GM18870 (cell line): ENCODE measurements around the gene ETS2.
"Not testable (repeated sequence)": the region's sequence is repeated elsewhere in the genome, so short reads cannot be mapped to it uniquely, and the experiment has no call there.

Experiments used
- ATAC-seq: cut with Tn5 transposase; IDR thresholded peaks from one replicate; pipeline ENCODE4 v1.9.1; 2021; ENCODE audit warnings: moderate library complexity; ENCODE audit not compliant: unreplicated experiment

Gene ETS2

GRCh38 chr21:38815060-38815405 lies 9.3 kb downstream of the ETS2 start:
- ATAC-seq = no peak

GRCh38 chr21:38816400-38816977 lies 10.8 kb downstream of the ETS2 start:
- no peak for ATAC-seq

- no peak for ATAC-seq
Observed at GRCh38 chr21:38817371-38818324, 11.9 kb downstream of the ETS2 start.

GRCh38 chr21:38818325-38818723 lies 12.6 kb downstream of the ETS2 start:
- no peak for ATAC-seq

GRCh38 chr21:38819051-38819718 lies 13.5 kb downstream of the ETS2 start:
- no peak for ATAC-seq

GRCh38 chr21:38819719-38820159 lies 14.0 kb downstream of the ETS2 start:
- ATAC-seq = no peak

GRCh38 chr21:38820471-38821239 lies 14.9 kb downstream of the ETS2 start:
- no peak for ATAC-seq

DNA sequence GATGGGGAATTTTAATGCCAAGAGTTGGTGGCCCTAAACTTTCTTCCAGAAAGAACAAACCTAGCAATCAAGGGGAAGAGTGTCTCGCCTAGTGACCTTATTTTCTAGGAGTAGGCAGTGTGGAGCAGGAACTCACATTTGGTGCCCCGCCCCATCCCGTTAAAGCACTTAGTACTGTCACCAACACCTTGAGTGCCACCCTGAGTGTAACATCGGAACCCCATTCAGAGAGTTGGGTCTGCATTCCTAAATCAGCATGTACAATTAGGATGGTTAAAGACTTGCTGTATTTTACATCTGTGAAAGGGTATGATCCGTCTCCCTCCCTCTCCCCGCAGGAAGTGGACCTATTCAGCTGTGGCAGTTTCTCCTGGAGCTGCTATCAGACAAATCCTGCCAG lies 15.5 kb downstream of the ETS2 start:
- ATAC-seq = no peak

GRCh38 chr21:38821959-38822682 lies 16.4 kb downstream of the ETS2 start:
- no peak for ATAC-seq

- no peak for ATAC-seq
Observed at GRCh38 chr21:38822778-38823238, 17.1 kb downstream of the ETS2 start.

- no peak for ATAC-seq
Observed at GRCh38 chr21:38823737-38824123, 18.0 kb downstream of the ETS2 start.

DNA sequence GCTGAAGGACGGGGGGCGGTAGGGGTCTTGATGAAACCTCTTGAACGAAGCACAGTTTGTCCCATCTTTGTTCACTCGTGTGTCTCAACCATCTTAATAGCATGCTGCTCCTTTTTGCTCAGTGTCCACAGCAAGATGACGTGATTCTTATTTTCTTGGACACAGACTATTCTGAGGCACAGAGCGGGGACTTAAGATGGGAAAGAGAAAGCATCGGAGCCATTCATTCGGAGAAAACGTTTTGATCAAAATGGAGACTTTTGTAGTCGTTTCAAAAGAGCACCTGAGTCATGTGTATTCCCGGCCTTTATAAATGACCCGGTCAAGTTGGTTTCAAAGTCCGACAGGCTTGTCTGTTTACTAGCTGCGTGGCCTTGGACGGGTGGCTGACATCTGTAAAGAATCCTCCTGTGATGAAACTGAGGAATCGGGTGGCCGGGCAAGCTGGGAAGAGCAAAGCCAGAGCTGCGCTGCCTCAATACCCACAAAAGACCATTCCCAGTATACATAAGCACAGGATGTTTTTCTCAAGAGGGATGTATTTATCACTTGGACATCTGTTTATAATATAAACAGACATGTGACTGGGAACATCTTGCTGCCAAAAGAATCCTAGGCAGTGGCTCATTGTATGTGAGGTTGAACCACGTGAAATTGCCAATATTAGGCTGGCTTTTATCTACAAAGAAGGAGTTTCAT lies 18.5 kb downstream of the ETS2 start:
- ATAC-seq = no peak

- no peak for ATAC-seq
Observed at GRCh38 chr21:38825269-38825668, 19.5 kb downstream of the ETS2 start.

GRCh38 chr21:38825921-38826320 lies 20.2 kb downstream of the ETS2 start:
- no peak for ATAC-seq

- not testable (repeated sequence) for ATAC-seq
Observed at GRCh38 chr21:38828111-38828510, 22.4 kb downstream of the ETS2 start.

GRCh38 chr21:38830671-38831525 lies 25.2 kb downstream of the ETS2 start:
- peak; percentile 58 for ATAC-seq

DNA sequence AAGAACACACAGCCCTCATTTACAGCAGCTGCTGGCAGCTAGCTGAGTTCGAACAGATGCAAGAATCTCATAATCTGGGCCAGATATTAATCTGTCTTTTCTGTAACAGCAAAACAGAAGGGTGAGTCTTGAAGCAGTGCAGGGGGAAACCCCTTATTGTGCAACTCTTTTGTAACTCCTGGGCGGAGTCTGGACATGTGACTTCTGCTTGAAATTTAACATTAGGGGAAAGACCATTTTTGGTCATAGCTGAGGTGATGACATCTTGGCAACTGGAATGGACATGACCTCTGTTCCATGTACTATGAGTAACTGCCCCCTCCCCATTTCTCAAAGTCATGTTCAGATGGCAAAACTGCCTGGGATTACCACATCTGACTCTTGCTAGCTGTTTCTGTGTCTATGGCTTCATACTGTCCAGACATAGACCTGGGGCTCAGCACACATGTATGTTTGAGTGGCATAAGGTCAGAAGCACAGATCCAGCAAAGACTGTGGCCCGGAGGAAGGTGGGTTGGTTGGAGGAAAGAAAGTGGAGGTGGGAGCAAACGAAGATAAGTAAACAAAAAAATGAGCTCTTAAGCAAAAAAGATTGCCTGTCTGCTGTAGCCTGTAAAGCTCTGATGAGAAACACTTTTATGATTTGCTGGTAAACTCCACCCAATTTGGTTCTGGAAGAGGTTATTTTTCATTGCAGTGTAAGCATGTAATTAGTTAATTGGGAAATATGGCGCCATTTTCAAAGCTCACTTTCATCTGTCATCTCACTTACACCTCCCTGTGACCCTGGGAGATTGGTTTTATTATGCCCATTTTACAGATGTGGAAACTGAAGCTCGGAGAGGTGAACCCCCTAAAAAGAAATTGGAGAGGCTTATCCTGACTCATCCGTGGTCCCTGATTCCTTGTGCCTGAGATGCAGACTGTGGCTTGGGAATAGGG lies 26.1 kb downstream of the ETS2 start:
- ATAC-seq = peak; percentile 92

- ATAC-seq = no peak
Observed at GRCh38 chr21:38832664-38833063, 26.9 kb downstream of the ETS2 start.
